GM19240 (cell line): ENCODE data around the gene RMC1.
"Not testable (repeated sequence)": the region's sequence is repeated elsewhere in the genome, so short reads cannot be mapped to it uniquely, and the experiment has no call there.

ENCODE experiments used
- DNase-seq: peaks from one replicate; pipeline ENCODE4 v3.0.0; 2011; ENCODE audit warnings: low spot score; ENCODE audit not compliant: insufficient read length

The RMC1 gene

GRCh38 chr18:23557511-23557910, 54.2 kb downstream of the RMC1 start:
- DNase-seq = not testable (repeated sequence)

- no peak for DNase-seq
These were observed 56.9 kb downstream of the RMC1 start for GRCh38 chr18:23560186-23560585.

- DNase-seq = no peak
These were observed 60.2 kb downstream of the RMC1 start for GRCh38 chr18:23563377-23564043.

GRCh38 chr18:23565916-23566547, 62.7 kb downstream of the RMC1 start:
- DNase-seq = no peak

GRCh38 chr18:23567671-23568070, 64.4 kb downstream of the RMC1 start:
- no peak for DNase-seq

- no peak for DNase-seq
These were observed 65.2 kb downstream of the RMC1 start for GRCh38 chr18:23568281-23569138.

GRCh38 chr18:23569299-23570063, 66.2 kb downstream of the RMC1 start:
- DNase-seq = no peak

GRCh38 chr18:23570912-23571504, 67.7 kb downstream of the RMC1 start:
- no peak for DNase-seq

GRCh38 chr18:23572012-23572411, 68.7 kb downstream of the RMC1 start:
- DNase-seq = no peak

GRCh38 chr18:23572570-23572969, 69.3 kb downstream of the RMC1 start:
- DNase-seq = no peak

GRCh38 chr18:23573020-23573419, 69.7 kb downstream of the RMC1 start:
- DNase-seq = no peak

GRCh38 chr18:23573626-23574431, 70.5 kb downstream of the RMC1 start:
- no peak for DNase-seq

- DNase-seq = no peak
These were observed 71.4 kb downstream of the RMC1 start for GRCh38 chr18:23574611-23575308.

GRCh38 chr18:23575309-23575651, 72.0 kb downstream of the RMC1 start:
- DNase-seq = no peak

- DNase-seq = not testable (repeated sequence)
These were observed 74.2 kb downstream of the RMC1 start for GRCh38 chr18:23577521-23577920.

GRCh38 chr18:23578067-23578701, 74.9 kb downstream of the RMC1 start:
- DNase-seq = no peak

GRCh38 chr18:23578891-23579653, 75.8 kb downstream of the RMC1 start:
- DNase-seq = no peak

- no peak for DNase-seq
These were observed 77.5 kb downstream of the RMC1 start for GRCh38 chr18:23580677-23581367.
